ENCODE results near the gene CPED1.

The CPED1 gene

DNA sequence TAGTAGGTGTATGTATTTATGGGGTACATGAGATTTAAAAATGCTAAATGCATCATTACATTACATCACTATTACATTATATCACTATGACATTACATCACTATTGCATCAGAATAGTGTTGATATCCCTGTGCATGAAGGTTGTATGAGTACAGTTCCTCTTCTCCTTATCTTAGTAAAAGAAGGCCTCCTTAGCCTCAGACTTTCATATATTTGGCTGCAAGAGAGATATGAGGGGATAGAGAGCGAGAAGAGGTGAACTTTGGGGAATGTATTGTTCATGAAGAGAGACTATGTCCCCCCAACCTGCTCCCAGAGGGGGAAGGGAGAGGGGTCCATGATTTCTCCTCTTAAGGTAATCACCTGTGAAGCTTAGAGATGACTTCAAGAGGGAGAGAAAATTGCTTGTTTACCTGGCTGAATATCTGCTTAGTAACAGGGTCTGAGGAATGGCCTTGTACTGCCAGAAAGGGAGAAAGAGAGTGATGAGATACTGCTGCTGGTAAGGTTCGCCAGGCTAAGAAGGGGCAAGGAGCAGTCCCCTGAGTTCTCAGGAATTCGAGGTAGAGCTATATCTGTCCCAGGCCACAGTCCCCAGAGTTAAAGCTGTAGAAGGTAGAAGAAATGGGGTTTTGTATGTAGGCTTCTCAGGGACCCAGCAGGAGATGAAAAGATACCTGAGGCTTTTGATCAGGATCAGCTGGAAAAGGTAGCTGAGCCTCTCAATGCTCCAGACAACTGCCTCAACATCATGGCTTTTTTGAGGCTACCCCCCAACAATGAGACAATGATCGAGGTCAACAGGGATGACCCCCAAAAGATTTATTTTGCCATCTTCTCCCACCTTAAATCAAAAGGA lies 171.9 kb downstream of the CPED1 start (continued):
- no peak for TF ChIP-seq ZNF155 (tag by site-specific recombination; IDR thresholded peaks at IDR 0.05)
- TF ChIP-seq ZNF747 (tag by site-specific recombination; IDR thresholded peaks at IDR 0.05) = no peak
- TF ChIP-seq, protein P1, sequence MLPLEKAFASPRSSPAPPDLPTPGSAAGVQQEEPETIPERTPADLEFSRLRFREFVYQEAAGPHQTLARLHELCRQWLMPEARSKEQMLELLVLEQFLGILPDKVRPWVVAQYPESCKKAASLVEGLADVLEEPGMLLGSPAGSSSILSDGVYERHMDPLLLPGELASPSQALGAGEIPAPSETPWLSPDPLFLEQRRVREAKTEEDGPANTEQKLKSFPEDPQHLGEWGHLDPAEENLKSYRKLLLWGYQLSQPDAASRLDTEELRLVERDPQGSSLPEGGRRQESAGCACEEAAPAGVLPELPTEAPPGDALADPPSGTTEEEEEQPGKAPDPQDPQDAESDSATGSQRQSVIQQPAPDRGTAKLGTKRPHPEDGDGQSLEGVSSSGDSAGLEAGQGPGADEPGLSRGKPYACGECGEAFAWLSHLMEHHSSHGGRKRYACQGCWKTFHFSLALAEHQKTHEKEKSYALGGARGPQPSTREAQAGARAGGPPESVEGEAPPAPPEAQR (tag by site-specific recombination; IDR thresholded peaks at IDR 0.05) = no peak
- TF ChIP-seq ZNF366 (tag by site-specific recombination; conservative IDR thresholded peaks at IDR 0.05) = 0 out of 2 replicates have a peak, but pooled peaks have one; percentile 43
- TF ChIP-seq ZNF335 (tag by site-specific recombination; conservative IDR thresholded peaks at IDR 0.05) = peak; percentile 22; the same call in 1 of the 2 replicates
- TF ChIP-seq, protein P2, sequence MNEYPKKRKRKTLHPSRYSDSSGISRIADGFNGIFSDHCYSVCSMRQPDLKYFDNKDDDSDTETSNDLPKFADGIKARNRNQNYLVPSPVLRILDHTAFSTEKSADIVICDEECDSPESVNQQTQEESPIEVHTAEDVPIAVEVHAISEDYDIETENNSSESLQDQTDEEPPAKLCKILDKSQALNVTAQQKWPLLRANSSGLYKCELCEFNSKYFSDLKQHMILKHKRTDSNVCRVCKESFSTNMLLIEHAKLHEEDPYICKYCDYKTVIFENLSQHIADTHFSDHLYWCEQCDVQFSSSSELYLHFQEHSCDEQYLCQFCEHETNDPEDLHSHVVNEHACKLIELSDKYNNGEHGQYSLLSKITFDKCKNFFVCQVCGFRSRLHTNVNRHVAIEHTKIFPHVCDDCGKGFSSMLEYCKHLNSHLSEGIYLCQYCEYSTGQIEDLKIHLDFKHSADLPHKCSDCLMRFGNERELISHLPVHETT (tag by site-specific recombination; IDR thresholded peaks at IDR 0.05) = no peak
- no peak for TF ChIP-seq ZNF302 (tag by site-specific recombination; IDR thresholded peaks at IDR 0.05; ENCODE audit: low read depth)
- peak; percentile 79 for TF ChIP-seq ZBTB21 (tag by site-specific recombination; IDR thresholded peaks at IDR 0.05)
- TF ChIP-seq, protein P3, sequence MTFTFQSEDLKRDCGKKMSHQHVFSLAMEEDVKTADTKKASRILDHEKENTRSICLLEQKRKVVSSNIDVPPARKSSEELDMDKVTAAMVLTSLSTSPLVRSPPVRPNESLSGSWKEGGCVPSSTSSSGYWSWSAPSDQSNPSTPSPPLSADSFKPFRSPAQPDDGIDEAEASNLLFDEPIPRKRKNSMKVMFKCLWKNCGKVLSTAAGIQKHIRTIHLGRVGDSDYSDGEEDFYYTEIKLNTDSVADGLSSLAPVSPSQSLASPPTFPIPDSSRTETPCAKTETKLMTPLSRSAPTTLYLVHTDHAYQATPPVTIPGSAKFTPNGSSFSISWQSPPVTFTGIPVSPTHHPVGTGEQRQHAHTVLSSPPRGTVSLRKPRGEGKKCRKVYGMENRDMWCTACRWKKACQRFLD (tag by site-specific recombination; IDR thresholded peaks at IDR 0.05) = no peak
- TF ChIP-seq, protein P4, sequence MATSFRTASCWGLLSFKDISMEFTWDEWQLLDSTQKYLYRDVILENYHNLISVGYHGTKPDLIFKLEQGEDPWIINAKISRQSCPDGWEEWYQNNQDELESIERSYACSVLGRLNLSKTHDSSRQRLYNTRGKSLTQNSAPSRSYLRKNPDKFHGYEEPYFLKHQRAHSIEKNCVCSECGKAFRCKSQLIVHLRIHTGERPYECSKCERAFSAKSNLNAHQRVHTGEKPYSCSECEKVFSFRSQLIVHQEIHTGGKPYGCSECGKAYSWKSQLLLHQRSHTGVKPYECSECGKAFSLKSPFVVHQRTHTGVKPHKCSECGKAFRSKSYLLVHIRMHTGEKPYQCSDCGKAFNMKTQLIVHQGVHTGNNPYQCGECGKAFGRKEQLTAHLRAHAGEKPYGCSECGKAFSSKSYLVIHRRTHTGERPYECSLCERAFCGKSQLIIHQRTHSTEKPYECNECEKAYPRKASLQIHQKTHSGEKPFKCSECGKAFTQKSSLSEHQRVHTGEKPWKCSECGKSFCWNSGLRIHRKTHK (tag by site-specific recombination; IDR thresholded peaks at IDR 0.05) = no peak
- TF ChIP-seq IKZF3 (tag by site-specific recombination; IDR thresholded peaks at IDR 0.05) = no peak
- no peak for TF ChIP-seq ZNF221 (tag by site-specific recombination; IDR thresholded peaks at IDR 0.05; ENCODE audit: borderline replicate concordance)
- TF ChIP-seq ZNF654 (tag by site-specific recombination; IDR thresholded peaks at IDR 0.05; ENCODE audit: low read depth) = no peak
- no peak for TF ChIP-seq HOXC10 (CRISPR knock-in tag; IDR thresholded peaks at IDR 0.05)

DNA sequence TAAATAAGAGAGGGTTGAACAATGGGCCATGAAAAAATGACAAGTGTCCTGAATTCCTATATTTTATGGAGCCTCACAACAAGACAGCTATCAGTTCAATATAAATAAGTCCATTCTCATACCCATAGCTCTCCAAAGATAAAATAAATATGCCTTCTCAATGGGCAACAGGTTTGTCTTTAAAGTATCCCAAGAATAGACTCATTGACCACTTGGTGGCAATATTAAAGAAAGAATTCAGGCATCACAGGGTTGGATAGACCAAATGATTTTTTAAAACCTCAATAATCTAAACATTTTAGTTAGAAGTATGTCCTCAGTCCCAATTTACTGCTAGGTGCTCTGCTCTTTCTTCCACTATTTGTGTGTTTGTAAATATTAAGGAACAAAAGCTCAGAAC lies 175.2 kb downstream of the CPED1 start:
- no peak overlapping the region for H3K27ac ChIP-seq (ENCODE audit: extremely low read depth, low read depth, low read length)
- no peaks in the 10 kb centered on the region for H3K4me1 ChIP-seq (ENCODE audit: control insufficient read depth, insufficient read depth, low read length)
- CTCF ChIA-PET = interaction anchor here (0.6 kb wide), 2 partner anchors 19 to 166 kb away, joined by 3 to 7 read pairs; no protein-coding TSS in a partner anchor
- TF ChIP-seq SCRT2 (tag by site-specific recombination; IDR thresholded peaks at IDR 0.05) (peak; percentile 71), RBAK (tag by site-specific recombination; IDR thresholded peaks at IDR 0.05) (no peak)
- no peaks in the 10 kb centered on the region for H3K36me3 ChIP-seq (ENCODE audit: control insufficient read depth in 2 of 2, insufficient read depth in 1 of 2, low read length in 2 of 2)
- no peak overlapping the region for H3K4me3 ChIP-seq (ENCODE audit: low read depth, low read length)
- POLR2A ChIA-PET = no interaction called here
- H3K9me3 ChIP-seq (ENCODE audit: control insufficient read depth, insufficient read depth, low read depth, low read length) = no peaks in the 10 kb centered on the region

DNA sequence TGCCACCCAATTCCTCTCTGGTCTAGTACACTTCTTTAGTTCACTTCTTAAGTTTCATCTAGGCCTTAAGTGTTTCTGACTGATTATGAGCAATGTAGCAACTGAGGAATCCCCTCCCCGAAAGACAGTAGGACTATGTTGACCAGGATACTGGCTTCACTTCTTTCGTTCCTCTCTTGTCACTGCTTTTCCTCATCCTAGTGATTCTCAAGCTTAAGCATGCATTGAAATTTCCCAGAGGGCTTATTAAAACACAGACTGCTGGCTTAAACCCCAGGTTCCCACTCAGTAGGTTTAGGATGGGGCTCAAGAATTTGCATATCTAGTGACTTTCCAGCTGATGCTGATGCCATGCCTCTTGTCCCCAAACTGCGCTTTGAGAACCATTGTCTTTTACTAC lies 175.7 kb downstream of the CPED1 start:
- POLR2A ChIA-PET = no interaction called here
- Histone ChIP-seq H3K4me1 (ENCODE audit: control insufficient read depth, insufficient read depth, low read length) (no peaks in the 10 kb centered on the region), H3K9me3 (ENCODE audit: control insufficient read depth, insufficient read depth, low read depth, low read length) (no peaks in the 10 kb centered on the region), H3K27ac (ENCODE audit: extremely low read depth, low read depth, low read length) (no peak overlapping the region), H3K36me3 (ENCODE audit: control insufficient read depth in 2 of 2, insufficient read depth in 1 of 2, low read length in 2 of 2) (no peaks in the 10 kb centered on the region), H3K4me3 (ENCODE audit: low read depth, low read length) (no peak overlapping the region)
- no peak for TF ChIP-seq ZNF302 (tag by site-specific recombination; IDR thresholded peaks at IDR 0.05; ENCODE audit: low read depth)
- TF ChIP-seq ZBTB7A (tag by site-specific recombination; IDR thresholded peaks at IDR 0.05; ENCODE audit: low read depth) = no peak
- no peak for TF ChIP-seq ZBTB8A (tag by site-specific recombination; IDR thresholded peaks at IDR 0.05)
- TF ChIP-seq HOXC10 (CRISPR knock-in tag; IDR thresholded peaks at IDR 0.05) = no peak
- TF ChIP-seq ZNF211 (tag by site-specific recombination; IDR thresholded peaks at IDR 0.05; ENCODE audit: low read depth) = no peak
- TF ChIP-seq ZNF394 (tag by site-specific recombination; IDR thresholded peaks at IDR 0.05; ENCODE audit: borderline replicate concordance) = no peak
- TF ChIP-seq ZNF707 (tag by site-specific recombination; IDR thresholded peaks at IDR 0.05) = no peak
- CTCF ChIA-PET = interaction anchor here (0.6 kb wide), 1 partner anchor 19 kb away, joined by 7 read pairs; no protein-coding TSS in a partner anchor
